Stimulated activated CD8-positive, alpha-beta memory T cell treated with anti-CD3 and anti-CD28 coated beads, Interleukin-4, amount 100 ng/mL, for 4 hours (primary cell): ENCODE results near the gene MAP4K3.
A peak's percentile ranks its signal among the peaks of the same experiment; 100 is the strongest.

Source experiments
- DNase-seq, 2 donors: peaks; one replicate each; pipeline ENCODE4 v3.0.0-alpha.2; 2020; ENCODE audit warnings: low read depth in 2 of 2, low spot score in 1 of 2

Gene MAP4K3

GRCh38 chr2:39436592-39437521 lies at the start of gene MAP4K3:
Gene MAP4K3 (minus strand): TSS chr2:39437285. CDS start chr2:39436987, 298 bp downstream.
- DNase-seq = peak; percentile 44 to 58

DNA sequence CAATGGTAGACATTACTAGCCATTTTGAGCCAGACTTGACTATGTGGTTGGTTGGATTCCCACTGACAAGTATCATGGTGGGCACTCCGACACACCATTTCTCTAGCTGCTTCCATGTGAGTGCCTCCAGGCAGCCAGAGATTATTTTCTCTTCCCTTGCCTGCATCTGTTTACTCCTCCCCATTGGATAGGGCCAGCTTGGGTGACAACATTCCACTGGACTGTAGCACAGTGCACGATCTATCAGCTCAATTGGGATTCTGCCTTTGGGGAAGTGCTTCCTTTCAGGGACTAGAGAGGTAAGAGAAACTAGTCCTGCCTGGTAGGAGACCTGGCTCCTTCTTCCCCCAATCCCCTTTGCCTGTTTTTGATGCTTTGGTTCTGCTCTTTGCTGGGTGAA lies 49.0 kb upstream of the MAP4K3 start:
- DNase-seq = no peak

- no peak for DNase-seq
Measured at GRCh38 chr2:39484620-39485495, 47.8 kb upstream of the MAP4K3 start.

DNA sequence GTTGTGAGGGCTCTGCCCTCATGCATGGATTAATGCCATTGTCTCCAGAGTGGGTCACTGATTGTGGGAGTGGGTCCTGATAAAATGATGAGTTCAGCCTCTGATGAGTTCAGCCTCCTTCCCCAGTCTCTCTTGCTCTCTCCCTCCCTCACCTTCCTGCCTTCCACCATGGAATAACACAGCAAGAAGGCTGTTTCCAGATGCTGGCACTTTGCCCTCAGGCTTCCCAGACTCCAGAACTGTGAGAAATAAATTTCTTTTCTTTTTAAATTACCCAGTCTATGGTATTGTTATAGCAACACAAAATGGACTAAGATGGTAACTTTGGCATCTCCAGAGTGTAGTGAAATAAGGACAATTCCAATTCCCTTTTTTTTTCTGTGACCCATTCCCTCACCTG lies 47.1 kb upstream of the MAP4K3 start:
- no peak for DNase-seq

DNA sequence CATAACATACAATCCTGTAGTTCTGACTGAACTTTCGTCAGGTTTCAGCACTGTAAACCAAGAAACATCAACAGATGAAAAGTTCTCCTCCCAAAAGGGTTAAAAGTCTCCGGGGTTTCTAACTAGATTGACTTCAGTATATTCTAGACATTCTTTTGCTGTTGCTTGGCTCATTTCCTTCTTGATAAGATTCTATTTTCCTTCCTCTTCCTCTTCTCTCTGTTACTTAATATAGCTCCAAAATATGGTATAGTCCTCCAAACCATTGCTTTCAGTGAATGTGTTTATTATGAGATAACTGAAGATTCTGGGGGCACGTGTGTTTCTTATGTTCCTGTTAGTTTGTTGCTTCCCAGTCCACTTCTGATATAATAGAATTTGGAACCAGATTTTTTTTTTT lies 46.4 kb upstream of the MAP4K3 start:
- no peak for DNase-seq

DNA sequence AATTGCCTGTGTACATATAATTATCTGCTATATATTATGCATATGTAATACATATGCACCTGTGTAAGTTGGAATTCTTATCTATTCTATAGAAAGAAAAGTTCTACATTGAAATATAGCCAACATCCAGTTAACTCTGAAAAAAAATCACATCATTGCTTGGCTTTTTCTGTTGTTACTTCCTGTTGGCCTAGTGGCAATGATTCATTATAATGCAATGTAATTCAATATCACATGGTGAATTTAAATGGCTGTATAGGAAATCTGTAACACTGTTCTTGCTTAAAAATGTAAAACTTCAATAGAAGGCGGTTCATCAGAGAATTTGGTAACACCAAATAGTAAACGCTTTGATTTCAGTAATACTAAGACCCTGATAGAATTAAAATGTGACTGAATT lies 44.5 kb upstream of the MAP4K3 start:
- no peak for DNase-seq

DNA sequence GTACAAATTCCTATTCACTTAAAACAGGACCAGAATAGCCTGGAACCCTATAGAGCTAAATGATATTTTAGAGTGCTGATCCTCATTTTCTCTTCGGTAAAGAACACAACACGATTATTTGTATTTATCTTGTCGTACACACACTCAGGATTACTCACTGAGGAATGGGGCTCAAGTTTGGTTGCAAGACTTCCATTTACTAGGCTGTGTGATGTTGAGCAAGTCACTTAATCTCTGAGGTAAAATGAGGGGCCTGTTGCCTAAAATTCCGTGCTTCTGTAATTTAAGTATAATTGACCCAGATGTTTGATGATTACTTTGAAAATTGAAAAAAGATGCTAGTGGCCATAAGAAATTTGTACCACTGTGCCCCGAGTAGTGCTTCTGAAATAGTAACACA lies 42.6 kb upstream of the MAP4K3 start:
- DNase-seq = no peak

- DNase-seq = no peak
Measured at GRCh38 chr2:39479053-39479670, 42.1 kb upstream of the MAP4K3 start.

- no peak for DNase-seq
Measured at GRCh38 chr2:39476524-39476923, 39.4 kb upstream of the MAP4K3 start.

- no peak for DNase-seq
Measured at GRCh38 chr2:39475006-39475405, 37.9 kb upstream of the MAP4K3 start.

- DNase-seq = no peak
Measured at GRCh38 chr2:39470580-39470979, 33.5 kb upstream of the MAP4K3 start.

- no peak for DNase-seq
Measured at GRCh38 chr2:39469807-39470206, 32.7 kb upstream of the MAP4K3 start.

- DNase-seq = no peak
Measured at GRCh38 chr2:39468579-39469451, 31.7 kb upstream of the MAP4K3 start.

- no peak for DNase-seq
Measured at GRCh38 chr2:39466311-39466710, 29.2 kb upstream of the MAP4K3 start.

GRCh38 chr2:39464864-39465263 lies 27.8 kb upstream of the MAP4K3 start:
- DNase-seq = no peak

DNA sequence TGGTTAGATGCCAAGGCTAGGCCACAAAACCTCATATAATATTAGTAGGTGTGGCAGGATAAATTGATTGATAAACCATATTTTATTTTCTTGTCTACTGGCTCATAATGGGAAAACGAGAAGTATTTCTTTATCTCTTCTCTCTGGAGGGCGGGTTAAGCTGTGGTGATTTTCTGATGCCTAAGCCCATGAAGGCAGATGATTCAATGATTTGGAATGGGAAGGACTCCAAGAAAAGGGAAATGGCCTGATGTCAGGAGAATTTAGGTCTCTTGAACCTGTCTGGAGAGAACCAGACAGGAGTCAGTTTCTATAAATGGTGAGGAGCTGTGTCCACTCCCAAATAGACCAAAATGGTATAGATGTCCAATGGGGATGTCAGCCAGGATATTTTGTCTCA lies 18.7 kb upstream of the MAP4K3 start:
- no peak for DNase-seq

GRCh38 chr2:39452396-39452795 lies 15.3 kb upstream of the MAP4K3 start:
- DNase-seq = no peak

- no peak for DNase-seq
Measured at GRCh38 chr2:39451954-39452353, 14.9 kb upstream of the MAP4K3 start.

DNA sequence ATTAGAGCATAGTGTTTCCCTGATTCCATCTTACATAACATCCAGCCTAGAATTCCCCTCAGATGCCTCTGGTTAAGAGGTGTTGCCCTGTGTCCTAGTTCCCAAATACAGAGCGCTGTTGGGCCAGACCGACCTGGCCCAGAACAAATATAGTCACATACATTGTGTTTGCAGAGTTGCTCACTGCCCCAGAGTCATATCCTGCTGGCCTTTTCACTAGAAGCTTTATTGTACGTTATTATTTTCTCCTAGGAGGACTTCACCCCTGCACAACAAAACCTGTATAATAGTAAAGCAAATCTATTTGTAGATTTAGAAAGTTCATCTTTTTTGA lies 11.1 kb upstream of the MAP4K3 start:
- DNase-seq = no peak

DNA sequence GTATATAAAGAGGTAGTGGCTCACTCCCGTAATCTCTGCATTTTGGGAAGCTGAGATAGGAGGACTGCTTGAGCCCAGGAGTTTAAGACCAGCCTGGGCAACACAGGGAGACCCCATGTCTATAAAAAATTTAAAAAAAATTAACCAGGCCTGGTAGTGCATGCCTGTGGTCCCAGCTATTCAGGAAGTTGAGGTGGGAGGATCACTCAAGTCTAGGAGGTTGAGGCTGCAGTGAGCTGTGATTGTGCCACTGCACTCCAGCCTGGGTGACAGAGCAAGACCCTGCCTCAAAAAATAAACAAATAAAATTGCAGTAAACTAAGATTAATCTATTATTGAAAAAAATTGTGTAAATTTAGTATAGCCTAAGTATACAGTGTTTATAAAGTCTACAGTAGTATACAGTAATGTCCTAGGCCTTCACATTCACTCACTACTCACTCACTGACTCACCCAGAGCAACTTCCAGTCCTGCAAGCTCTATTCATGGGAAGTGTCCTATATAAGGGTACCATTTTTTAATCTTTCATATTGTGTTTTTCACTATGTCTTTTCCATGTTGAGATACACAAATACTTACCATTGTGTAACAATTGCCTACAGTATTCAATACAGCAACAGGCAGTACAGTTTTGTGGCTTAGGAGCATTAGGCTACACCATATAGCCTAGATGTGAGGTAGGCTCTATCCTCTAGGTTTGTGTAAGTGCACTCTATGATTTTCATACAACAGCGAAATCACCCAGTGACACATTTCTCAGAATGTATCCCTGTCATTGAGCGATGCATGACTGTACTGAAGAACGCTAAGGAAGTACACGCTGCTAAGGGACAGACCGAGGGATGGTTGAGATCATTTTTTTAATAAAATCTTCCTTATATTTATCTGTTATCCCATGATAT lies 10.4 kb upstream of the MAP4K3 start:
- no peak for DNase-seq
